HepG2 (cell line): Measurements from ENCODE around the gene PRPSAP1. TPM values are rescaled to one million over a fixed set of nuclear protein-coding genes. Genes with fewer than 3 reads are reported as not detected.

Experiments used
- CREB1 ChIP-seq, 2 experiments: fragments of 450-650 bp in 1 of 2; IDR thresholded peaks; 2 replicates each; pipeline ENCODE4 v1.6.1; 2016 to 2017; ENCODE audit warnings: control low read depth in 1 of 2, mild to moderate bottlenecking in 1 of 2, missing compliant biosample characterization in 1 of 2, missing genetic modification characterization in 1 of 2
- DMTF1 ChIP-seq: sonication (generic); formaldehyde crosslinking; IDR thresholded peaks from 2 replicates; pipeline ENCODE4 v1.4.0; 2020; ENCODE audit warnings: mild to moderate bottlenecking, missing genetic modification reagents
- MAF1 ChIP-seq: sonication (generic); formaldehyde crosslinking; IDR thresholded peaks from 2 replicates; pipeline ENCODE4 v1.5.0; 2020; ENCODE audit warnings: missing genetic modification reagents, borderline replicate concordance
- MIER3 ChIP-seq: IDR thresholded peaks from 2 replicates; pipeline ENCODE4 v1.6.1; 2016; ENCODE audit warnings: missing compliant biosample characterization, borderline replicate concordance
- POGZ ChIP-seq: sonication (generic); formaldehyde crosslinking; IDR thresholded peaks from 2 replicates; pipeline ENCODE4 v1.4.0; 2020; ENCODE audit warnings: mild to moderate bottlenecking, missing genetic modification reagents
- RELA ChIP-seq: sonication (generic); formaldehyde crosslinking; IDR thresholded peaks from 2 replicates; pipeline ENCODE4 v1.4.0; 2020; ENCODE audit warnings: missing genetic modification reagents
- SUZ12 ChIP-seq: fragments of 150-350 bp; IDR thresholded peaks from 2 replicates; pipeline ENCODE4 v1.6.1; 2014; ENCODE audit warnings: low read depth, low read length
- WIZ ChIP-seq: sonication (generic); formaldehyde crosslinking; IDR thresholded peaks from 2 replicates; pipeline ENCODE4 v1.5.1; 2020; ENCODE audit warnings: mild to moderate bottlenecking, missing genetic modification reagents
- ZNF225 ChIP-seq: sonication (generic); formaldehyde crosslinking; IDR thresholded peaks from 2 replicates; pipeline ENCODE4 v1.4.0; 2020; ENCODE audit warnings: mild to moderate bottlenecking, missing genetic modification reagents
- ZNF782 ChIP-seq: sonication (generic); formaldehyde crosslinking; IDR thresholded peaks from 2 replicates; pipeline ENCODE4 v1.4.0; 2020; ENCODE audit warnings: missing genetic modification reagents, mild to moderate bottlenecking, borderline replicate concordance
- polyA plus RNA-seq, 8 experiments: library from polyadenylated mRNA; depleted of rRNA in 3 of 8; stranded (reverse) in 7 of 8; unstranded in 1 of 8; fragments of >200 nt; fragmentation: Illumina TruSeq in 4 of 8; extraction: Trizol in 4 of 8; gene quantifications; 2 replicates each; pipeline versions ENCODE4 v1.2.1 to v1.2.3, GENCODE V29; 2011 to 2016; ENCODE audit warnings: low read depth in 4 of 8, missing spikeins in 1 of 8, mixed read lengths in 1 of 8; ENCODE audit not compliant: insufficient read depth in 1 of 8
- total RNA-seq, 5 experiments: library from RNA; depleted of rRNA; stranded (reverse); fragments of >200 nt; fragmentation: Illumina TruSeq; extraction: Trizol; gene quantifications; 2 replicates each; pipeline ENCODE4 v1.2.3, GENCODE V29; 2016; ENCODE audit warnings: low read depth in 1 of 5
- TF ChIP-seq, protein P1 (sequence below): sonication (generic); formaldehyde crosslinking; IDR thresholded peaks from 2 replicates; pipeline ENCODE4 v1.4.0; 2020; ENCODE audit warnings: mild to moderate bottlenecking, missing genetic modification reagents, borderline replicate concordance
- TF ChIP-seq, protein P2 (sequence below): sonication (generic); formaldehyde crosslinking; IDR thresholded peaks from 2 replicates; pipeline ENCODE4 v1.4.0; 2020; ENCODE audit warnings: missing genetic modification reagents
- TF ChIP-seq, protein P3 (sequence below): fragments of 450-650 bp; IDR thresholded peaks from 2 replicates; pipeline ENCODE4 v1.6.1; 2016
- TF ChIP-seq, protein P4 (sequence below): sonication (generic); formaldehyde crosslinking; IDR thresholded peaks from 2 replicates; pipeline ENCODE4 v1.5.0; 2020; ENCODE audit warnings: mild to moderate bottlenecking, missing genetic modification reagents

The PRPSAP1 gene
- total and polyA plus RNA-seq, 2 of the 13 experiments (the other 11 are each of a cell fraction or from before 2014, with no cell fraction given), result 91.1 to 314 TPM

DNA sequence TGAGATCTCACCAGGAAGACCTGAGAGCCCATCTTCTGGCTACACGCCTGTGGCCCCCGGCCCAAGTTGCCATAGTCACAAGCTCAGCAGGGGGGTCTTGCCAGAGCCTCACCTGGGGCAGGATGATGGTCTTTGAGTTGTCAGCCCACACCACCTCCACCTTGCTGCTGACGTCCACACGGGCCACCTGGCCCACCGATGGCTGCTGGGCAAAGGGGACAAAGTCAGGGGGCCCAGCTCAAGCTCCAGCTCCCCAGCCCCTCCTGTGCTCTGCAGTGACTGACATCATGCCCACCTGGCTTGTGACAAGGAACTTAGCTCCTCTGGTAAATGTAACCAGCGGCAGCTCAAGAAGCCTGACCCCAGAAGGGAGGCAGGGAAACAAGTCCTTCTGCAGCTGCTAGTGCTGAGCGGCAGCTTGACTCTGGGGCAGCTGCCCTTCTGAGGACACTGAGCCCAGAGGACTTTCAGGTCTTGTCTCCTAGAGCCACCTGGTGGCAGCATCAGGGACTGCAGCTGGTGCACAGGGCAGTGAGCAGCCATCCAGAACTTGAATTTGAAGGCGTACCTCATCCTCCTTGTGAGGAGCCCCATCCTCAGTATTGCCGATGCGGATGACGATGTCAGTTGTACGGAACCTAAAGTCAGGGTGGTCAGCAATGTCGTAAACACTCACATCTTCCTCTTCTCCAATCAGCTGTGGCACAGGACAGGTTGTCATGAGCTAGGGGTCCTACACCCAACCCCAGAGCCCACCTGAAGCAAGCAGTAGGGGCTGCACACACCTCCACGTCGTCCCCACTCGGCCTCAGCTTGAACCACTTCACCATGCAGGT lies 44.2 kb upstream of the PRPSAP1 start (continued):
- TF ChIP-seq, protein P1, sequence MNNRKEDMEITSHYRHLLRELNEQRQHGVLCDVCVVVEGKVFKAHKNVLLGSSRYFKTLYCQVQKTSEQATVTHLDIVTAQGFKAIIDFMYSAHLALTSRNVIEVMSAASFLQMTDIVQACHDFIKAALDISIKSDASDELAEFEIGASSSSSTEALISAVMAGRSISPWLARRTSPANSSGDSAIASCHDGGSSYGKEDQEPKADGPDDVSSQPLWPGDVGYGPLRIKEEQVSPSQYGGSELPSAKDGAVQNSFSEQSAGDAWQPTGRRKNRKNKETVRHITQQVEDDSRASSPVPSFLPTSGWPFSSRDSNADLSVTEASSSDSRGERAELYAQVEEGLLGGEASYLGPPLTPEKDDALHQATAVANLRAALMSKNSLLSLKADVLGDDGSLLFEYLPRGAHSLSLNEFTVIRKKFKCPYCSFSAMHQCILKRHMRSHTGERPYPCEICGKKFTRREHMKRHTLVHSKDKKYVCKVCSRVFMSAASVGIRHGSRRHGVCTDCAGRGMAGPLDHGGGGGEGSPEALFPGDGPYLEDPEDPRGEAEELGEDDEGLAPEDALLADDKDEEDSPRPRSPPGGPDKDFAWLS (CRISPR knock-in tag), result no peak
- peak; percentile 64; the same call in 1 of the 2 replicates for TF ChIP-seq ZNF782 (CRISPR knock-in tag)
- no peak for TF ChIP-seq MIER3 (CRISPR knock-in tag)
- no peak for TF ChIP-seq POGZ (CRISPR knock-in tag)
- TF ChIP-seq WIZ (CRISPR knock-in tag), result no peak
- TF ChIP-seq MAF1 (CRISPR knock-in tag), result no peak
- TF ChIP-seq, protein P2, sequence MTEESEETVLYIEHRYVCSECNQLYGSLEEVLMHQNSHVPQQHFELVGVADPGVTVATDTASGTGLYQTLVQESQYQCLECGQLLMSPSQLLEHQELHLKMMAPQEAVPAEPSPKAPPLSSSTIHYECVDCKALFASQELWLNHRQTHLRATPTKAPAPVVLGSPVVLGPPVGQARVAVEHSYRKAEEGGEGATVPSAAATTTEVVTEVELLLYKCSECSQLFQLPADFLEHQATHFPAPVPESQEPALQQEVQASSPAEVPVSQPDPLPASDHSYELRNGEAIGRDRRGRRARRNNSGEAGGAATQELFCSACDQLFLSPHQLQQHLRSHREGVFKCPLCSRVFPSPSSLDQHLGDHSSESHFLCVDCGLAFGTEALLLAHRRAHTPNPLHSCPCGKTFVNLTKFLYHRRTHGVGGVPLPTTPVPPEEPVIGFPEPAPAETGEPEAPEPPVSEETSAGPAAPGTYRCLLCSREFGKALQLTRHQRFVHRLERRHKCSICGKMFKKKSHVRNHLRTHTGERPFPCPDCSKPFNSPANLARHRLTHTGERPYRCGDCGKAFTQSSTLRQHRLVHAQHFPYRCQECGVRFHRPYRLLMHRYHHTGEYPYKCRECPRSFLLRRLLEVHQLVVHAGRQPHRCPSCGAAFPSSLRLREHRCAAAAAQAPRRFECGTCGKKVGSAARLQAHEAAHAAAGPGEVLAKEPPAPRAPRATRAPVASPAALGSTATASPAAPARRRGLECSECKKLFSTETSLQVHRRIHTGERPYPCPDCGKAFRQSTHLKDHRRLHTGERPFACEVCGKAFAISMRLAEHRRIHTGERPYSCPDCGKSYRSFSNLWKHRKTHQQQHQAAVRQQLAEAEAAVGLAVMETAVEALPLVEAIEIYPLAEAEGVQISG (CRISPR knock-in tag), result peak; percentile 64
- TF ChIP-seq CREB1 (IDR thresholded peaks at IDR 0.05), result 0 out of 2 replicates have a peak, but pooled peaks have one; percentile 15
- no peak for TF ChIP-seq CREB1 (CRISPR knock-in tag; IDR thresholded peaks at IDR 0.05)
- peak; percentile 81; the same call in 1 of the 2 replicates for TF ChIP-seq RELA
- no peak for TF ChIP-seq ZNF225 (CRISPR knock-in tag)
- TF ChIP-seq, protein P3, sequence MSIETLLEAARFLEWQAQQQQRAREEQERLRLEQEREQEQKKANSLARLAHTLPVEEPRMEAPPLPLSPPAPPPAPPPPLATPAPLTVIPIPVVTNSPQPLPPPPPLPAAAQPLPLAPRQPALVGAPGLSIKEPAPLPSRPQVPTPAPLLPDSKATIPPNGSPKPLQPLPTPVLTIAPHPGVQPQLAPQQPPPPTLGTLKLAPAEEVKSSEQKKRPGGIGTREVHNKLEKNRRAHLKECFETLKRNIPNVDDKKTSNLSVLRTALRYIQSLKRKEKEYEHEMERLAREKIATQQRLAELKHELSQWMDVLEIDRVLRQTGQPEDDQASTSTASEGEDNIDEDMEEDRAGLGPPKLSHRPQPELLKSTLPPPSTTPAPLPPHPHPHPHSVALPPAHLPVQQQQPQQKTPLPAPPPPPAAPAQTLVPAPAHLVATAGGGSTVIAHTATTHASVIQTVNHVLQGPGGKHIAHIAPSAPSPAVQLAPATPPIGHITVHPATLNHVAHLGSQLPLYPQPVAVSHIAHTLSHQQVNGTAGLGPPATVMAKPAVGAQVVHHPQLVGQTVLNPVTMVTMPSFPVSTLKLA, result no peak
- no peak for TF ChIP-seq DMTF1 (CRISPR knock-in tag)
- TF ChIP-seq, protein P4, sequence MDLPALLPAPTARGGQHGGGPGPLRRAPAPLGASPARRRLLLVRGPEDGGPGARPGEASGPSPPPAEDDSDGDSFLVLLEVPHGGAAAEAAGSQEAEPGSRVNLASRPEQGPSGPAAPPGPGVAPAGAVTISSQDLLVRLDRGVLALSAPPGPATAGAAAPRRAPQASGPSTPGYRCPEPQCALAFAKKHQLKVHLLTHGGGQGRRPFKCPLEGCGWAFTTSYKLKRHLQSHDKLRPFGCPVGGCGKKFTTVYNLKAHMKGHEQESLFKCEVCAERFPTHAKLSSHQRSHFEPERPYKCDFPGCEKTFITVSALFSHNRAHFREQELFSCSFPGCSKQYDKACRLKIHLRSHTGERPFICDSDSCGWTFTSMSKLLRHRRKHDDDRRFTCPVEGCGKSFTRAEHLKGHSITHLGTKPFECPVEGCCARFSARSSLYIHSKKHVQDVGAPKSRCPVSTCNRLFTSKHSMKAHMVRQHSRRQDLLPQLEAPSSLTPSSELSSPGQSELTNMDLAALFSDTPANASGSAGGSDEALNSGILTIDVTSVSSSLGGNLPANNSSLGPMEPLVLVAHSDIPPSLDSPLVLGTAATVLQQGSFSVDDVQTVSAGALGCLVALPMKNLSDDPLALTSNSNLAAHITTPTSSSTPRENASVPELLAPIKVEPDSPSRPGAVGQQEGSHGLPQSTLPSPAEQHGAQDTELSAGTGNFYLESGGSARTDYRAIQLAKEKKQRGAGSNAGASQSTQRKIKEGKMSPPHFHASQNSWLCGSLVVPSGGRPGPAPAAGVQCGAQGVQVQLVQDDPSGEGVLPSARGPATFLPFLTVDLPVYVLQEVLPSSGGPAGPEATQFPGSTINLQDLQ (CRISPR knock-in tag), result no peak
- TF ChIP-seq SUZ12, result peak; percentile 9; the same call in 1 of the 2 replicates
